Limb (tissue), 2 donors: Measurements from ENCODE around the gene PM20D2.

ENCODE experiments used
- DNase-seq, 2 donors: peaks; one replicate each; pipeline ENCODE4 v3.0.0-alpha.2; 2016; ENCODE audit errors: extremely low spot score in 2 of 2

The PM20D2 gene

DNA sequence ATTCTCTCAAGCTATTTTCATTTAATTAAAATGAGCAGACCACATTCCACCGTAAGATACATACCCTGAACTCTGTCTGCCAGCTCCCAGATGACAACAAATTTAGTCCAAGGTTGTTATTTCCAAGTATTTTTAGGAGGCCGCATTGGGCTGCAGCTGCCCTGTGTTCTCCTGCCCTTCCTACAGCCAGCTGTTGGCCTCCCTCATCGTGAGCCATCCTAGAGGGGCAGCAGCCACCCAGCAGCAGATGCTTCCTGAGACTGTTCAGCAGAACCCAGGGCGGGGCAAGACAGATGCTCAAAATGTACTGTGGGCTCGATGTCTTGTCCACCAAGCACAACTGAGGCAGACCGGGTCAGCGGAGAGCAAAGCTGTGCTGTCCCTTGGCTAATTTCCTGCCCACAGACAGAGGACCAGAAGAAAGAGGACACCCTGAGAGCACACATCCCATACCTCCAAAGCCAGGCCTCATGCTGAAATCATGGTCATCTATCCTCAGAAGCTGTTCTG, 54.9 kb downstream of the PM20D2 start:
- no peak for DNase-seq

DNA sequence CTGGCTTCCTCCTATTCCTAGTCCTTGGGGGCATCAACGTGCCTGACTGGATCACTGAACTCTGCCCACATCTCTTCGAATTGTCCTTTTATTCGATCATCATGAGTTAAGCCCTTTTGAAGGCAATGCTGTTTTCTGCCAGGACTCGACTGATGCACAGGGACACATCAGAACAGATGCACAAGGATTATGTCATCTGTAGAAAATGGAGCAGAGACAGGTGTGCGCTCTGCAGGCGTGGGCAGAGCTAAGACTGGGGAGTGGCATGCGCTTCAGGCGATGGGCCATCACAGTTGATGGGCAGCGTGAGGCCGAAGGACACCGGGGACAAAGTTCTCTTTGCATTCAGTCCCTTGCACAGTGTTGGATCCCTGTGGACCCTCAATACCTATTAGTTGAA, 58.2 kb downstream of the PM20D2 start:
- DNase-seq: no peak

DNA sequence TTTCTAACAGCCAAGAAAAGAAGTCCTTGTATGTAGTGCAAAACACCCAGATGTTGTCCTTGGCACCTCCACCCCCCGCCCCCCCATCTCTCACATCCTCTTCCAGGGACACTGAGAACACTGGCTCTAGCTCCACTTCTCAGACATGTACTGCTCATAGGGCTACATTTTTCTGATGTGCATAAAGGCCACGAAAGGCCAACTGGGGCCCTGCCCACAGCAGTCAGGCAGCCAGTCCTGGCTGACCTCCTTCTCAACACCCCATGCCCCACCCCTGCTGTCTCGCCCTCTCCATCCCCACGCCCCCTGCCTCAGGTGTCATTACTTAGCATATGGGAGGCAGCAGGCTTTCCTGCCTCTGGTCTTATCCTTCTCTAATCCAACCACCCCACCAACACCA, 60.0 kb downstream of the PM20D2 start:
- DNase-seq: no peak

DNA sequence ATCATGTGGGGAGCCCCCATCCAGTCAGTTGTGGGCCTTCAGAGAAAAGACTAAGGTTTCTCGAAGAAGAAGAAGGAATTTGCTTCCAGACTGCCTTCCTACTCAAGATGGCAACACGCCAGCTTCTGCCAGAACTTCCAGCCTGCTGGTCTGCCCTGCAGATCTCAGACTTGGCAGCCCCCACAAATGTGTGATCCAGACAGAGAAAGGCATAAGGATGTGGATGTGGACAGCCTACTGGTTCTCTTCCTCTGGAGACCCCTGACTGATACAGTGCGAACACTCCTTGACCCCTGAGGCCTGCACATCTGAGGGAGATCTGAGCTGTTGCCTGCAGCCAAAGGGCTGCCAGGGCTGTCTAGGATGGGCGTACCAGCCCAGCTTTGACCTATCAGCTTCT, 62.7 kb downstream of the PM20D2 start:
- DNase-seq: no peak

DNA sequence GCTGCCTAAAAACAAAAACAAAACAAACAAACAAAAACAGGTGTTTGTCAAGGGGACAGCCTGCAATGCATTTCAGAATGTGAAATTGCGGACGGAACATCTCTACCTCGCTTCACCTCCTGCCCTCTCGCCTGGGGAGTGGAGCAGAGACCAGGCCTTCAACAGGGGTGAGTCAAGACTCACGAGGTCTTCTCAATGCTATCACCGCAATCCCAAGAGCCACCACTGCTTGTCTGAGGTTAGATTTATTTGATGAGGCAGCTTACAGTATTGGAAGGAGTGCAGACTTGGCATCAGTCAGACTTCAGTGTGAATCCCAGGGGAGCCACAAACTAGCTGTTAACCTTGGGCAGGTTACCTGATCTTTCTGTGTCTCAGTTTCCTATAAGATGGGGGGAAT, 63.6 kb downstream of the PM20D2 start:
- no peak for DNase-seq

DNA sequence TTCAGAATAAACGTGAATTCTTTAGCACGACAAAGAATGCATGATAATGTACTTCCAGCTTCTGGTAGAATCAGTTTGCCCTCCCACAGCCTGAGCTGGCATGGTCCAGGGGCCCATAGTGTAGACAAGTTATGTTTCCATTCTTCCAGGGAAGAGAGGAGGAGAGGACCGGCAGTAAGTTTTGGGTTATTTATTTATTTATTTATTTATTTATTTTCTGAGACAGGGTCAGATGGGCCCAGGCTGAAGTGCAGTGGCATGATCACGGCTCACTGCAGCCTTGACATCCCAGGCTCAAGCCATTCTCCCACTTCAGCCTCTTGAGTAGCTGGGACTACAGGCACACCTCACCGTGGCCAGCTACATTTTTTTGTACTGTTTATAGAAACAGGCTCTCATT, 66.6 kb downstream of the PM20D2 start:
- DNase-seq: no peak

DNA sequence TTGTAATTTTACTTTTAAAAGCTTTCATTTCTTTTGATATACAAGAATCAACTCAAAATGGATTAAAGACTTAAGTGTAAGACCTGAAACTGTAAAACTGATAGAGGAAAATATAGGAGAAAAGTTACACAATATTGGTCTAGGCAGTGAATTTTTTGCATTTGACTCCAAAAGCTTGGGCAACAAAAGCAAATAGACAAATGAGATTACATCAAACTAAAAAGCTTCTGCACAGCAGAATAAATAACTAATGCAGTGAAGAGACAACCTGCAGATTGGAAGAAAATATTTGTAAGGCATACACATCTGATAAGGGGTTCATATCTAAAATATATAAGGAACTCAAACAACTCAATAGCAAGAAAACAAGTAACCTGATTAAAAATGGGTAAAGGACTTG, 68.3 kb downstream of the PM20D2 start:
- no peak for DNase-seq
